Effector CD4-positive, alpha-beta T cell (primary cell): ENCODE results near the gene DSPP. TPM values are rescaled to one million over a fixed set of nuclear protein-coding genes. Genes with fewer than 3 reads are reported as not detected.
"Not testable (repeated sequence)": the region's sequence is repeated elsewhere in the genome, so short reads cannot be mapped to it uniquely, and the experiment has no call there.

Experiments
- DNase-seq: peaks from one replicate; pipeline ENCODE4 v3.0.0-alpha.2; 2020
- total RNA-seq: gene quantifications from one replicate; lab custom pipeline; 2026; lab: John Stamatoyannopoulos, UW

DSPP gene
- not detected for total RNA-seq

DNA sequence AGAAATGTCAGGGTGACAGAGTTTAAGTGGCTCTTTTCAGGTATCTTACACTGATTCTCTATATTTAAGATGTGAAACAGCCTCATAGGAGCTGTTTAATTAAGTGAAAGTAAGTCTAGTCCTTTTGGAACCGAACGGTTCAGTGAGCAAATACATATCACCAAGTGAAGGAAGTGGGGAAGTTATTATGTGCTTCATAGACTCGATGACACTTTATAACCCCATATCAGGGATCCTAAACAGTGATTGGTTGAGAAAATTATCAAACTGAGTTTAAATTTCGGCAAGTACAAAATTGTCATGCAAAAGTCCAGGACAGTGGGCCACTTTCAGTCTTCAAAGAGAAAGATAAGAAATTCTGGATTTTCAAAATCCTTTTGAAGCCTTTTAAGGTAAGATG lies at the start of gene DSPP:
TSS of gene DSPP (plus strand) at position 301 of the 400 bp plus-strand sequence. CDS start 2,380 bp downstream, outside the sequence.
- no peak for DNase-seq

- DNase-seq: peak; percentile 4
Observed at GRCh38 chr4:87559090-87559837, 49.1 kb upstream of the DSPP start.

GRCh38 chr4:87560802-87561201 lies 47.5 kb upstream of the DSPP start:
- no peak for DNase-seq

DNA sequence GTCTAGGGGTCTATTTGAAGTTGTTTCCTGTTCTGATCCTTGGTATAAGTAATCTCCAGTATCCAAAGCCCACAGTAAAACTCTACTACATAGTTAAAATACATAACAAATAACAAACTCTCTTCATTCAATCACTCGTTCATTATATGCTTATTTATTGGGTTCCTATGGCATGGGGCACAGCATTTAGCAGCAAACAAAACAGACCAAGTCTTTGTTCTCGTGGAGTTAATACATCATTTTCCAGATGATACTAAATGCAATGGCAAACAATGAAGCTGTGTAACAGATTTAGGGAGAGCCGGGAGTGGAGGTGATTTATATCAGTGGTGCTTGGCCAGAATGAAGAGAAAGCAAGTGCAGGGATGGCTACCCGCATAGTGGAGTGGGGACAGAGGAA lies 42.6 kb upstream of the DSPP start:
- no peak for DNase-seq

DNA sequence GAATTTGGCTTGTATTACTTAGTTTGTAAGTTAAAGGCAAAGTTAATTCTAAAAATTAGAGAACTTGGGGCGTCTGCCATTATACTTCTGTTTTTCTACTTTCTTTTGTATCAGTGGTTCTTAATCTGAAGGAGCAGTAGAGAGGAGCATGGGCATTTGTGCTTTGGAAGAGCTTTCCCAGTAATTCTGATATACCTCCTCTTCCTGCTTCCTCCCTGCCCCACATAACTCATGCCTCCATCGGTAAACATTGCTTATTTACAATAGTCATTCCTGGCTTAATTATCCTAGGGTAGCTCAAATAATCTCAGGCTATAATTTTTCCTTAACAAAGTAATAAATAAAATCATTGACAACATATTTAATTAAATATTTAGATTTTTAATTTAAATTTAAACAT lies 42.1 kb upstream of the DSPP start:
- DNase-seq: no peak

GRCh38 chr4:87567191-87567590 lies 41.1 kb upstream of the DSPP start:
- DNase-seq: no peak

- no peak for DNase-seq
Observed at GRCh38 chr4:87570290-87570805, 38.0 kb upstream of the DSPP start.

- not testable (repeated sequence) for DNase-seq
Observed at GRCh38 chr4:87574376-87574775, 34.0 kb upstream of the DSPP start.

DNA sequence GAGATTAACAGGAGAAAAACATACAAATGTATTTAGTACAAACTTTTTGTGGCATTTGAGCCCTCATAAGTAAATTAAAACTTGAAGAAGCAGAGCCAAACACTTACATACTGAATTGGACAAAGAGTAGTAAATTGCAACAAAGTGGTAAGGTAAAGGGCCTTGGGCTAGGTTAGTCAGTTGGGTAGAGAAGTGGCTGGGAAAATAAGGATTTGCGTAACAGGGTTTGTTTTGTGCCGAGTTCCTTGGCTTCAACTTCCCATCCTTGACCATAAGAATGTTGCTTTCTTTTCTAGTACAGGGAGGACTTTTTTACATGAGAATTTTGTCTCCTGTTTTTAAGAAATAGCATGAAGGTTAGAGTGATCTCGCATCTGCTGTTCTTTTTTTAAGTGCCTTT lies 33.3 kb upstream of the DSPP start:
- DNase-seq: no peak

- DNase-seq: no peak
Observed at GRCh38 chr4:87575408-87575807, 32.9 kb upstream of the DSPP start.

DNA sequence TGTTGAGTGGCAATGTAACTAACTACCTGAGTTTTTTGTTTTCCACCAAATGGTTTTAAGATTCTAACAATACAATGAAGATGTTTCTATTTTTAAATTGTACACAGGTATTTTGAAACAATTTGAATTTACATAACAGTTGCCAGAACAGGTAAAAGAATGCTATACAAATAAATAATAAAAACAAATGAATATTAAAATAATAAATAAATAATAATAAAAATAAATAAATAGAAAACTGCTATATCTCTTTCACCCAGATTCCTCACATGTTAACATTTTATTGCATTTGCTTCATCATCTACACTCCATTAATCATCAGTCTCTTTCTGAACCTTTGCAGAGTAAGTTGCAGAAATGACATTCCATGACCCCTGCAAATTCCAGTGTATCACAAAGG lies 32.3 kb upstream of the DSPP start:
- DNase-seq: no peak

DNA sequence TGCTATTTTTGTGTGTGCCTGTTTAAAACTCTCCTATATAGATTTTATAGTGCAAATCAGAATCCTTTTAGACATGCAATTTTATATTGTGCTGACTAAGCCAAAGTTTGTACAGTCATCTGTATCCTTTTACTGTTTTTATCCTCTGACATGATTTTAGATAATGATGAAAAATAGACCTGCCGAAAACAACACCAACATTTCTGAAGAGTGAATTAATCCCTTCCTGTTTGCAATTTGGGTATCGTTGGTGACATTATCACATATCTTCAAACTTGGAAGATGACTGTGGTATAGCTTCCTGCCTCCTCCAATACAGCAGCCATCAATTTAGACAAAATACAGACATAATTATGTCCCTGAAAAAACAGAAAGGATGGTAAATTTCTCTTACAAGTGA lies 28.9 kb upstream of the DSPP start:
- DNase-seq: no peak

DNA sequence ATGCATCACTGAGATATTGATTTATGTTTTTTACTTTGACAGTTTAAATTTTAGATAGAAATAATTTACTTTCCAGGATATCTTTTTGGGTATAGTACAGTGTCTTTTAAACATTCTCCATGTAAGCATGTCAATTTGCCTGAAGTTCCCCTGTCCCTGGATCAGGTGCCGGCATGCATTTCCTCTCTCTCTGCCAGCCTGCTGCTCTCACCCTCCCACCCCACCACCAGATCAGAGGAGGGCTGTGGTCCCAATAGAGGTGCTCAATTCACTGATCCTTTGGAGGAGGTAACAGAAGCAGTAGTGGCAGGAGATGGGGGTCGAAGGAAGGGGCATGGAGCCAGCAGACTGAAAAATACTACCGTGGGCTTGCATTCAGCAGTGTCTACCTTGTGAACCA lies 28.3 kb upstream of the DSPP start:
- DNase-seq: no peak

- no peak for DNase-seq
Observed at GRCh38 chr4:87584222-87584908, 24.0 kb upstream of the DSPP start.

DNA sequence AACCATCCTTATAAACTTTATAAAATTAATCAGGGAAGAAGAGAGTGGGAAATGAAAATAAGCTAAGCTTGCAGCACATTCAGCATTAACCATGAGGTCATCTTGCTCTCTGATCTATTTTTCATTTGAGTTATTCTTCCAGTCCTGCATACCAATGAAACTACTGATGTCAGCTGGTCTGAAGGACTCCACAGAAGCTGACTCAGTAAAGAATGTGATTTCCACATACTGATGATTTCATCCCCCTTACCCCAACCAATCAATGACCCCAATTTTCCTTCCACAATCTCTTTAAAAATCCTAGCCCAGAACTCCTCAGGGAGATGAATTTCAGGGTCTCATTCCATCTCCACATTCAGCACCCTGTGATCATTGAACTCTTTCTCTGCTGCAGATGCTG lies 18.8 kb upstream of the DSPP start:
- DNase-seq: no peak

DNA sequence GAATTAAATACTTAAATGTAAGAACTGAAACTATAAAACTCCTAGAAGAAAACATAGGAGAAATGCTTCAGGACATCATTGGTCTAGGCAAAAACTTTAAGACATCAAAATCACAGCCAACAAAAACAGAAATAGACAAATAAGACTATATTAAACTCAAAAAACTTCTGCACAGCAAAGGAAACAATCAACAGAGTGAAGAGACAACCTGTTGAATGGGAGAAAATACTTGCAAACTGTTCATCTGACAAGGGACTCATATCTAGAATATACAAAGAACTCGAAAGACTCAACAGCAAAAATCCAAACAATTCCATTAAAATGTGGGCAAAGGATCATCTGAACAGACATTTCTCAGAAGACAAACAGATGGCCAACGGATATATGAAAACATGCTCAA lies 16.2 kb upstream of the DSPP start:
- no peak for DNase-seq

GRCh38 chr4:87601361-87601760 lies 7.0 kb upstream of the DSPP start:
- DNase-seq: no peak

- DNase-seq: no peak
Observed at GRCh38 chr4:87614292-87614890, 6.1 kb downstream of the DSPP start.

DNA sequence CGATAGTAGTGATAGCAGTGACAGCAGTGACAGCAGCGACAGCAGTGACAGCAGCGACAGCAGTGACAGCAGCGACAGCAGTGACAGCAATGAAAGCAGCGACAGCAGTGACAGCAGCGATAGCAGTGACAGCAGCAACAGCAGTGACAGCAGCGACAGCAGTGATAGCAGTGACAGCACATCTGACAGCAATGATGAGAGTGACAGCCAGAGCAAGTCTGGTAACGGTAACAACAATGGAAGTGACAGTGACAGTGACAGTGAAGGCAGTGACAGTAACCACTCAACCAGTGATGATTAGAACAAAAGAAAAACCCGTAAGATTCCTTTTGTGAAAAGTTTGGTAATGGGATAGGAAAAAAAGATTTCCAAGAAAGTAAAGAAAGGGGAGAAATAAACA lies 7.9 kb downstream of the DSPP start:
- DNase-seq: no peak

- DNase-seq: no peak
Observed at GRCh38 chr4:87620086-87620485, 11.8 kb downstream of the DSPP start.

DNA sequence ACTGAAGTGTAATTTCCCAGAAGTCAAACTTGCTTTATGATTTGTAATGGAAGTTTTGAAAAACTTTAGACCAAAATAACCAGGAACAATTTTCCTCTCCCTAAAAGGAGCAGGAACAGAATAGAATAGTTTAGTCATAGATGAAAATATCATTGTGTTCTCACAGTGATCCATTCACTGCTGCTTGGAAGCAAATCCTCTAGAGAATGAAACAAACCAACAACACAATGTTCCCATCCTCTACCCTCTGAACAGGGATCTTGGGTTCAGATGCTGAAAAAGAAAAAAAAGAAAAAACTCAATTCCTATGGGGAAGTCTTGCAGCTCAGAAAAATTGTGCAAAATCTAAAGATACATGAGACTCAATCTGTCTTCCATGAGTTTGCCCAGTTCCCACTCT lies 12.2 kb downstream of the DSPP start:
- DNase-seq: no peak

DNA sequence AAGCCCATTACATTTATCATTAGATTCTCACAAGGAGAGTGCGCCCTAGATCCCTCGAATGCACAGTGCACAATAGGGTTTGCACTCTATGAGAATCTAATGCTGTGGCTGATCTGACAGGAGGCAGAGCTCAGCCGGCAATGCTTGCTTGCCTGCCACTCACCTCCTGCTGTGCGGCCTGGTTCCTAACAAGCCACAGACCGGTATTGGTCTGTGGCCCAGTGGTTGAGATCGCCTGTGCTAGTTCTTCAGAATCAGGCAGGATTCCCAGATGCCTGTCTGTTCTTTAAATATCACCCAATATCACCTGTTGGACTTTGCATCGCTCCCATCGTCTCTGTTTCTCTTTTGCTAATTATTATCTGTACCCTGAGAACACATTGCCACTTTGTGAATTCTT lies 14.0 kb downstream of the DSPP start:
- no peak for DNase-seq

- DNase-seq: no peak
Observed at GRCh38 chr4:87624698-87625097, 16.4 kb downstream of the DSPP start.

DNA sequence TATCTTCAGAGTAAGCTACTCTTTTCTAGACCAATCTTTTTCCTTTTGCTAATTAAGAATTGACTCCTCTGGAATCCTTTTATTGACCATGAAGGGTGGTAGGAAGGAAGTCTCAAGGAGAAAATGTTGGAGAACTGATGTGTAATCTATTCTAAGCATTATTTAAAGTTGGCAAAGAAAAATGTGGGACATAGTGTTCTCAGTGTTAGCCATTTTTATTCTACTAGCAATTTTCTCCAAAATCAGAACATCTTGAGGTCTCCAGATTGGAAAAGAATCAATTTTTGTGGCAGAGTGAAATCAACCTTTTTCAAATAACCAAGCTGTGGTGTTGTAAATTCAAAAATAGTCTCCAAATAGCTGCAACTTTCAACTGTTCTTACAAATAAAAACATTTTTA lies 23.3 kb downstream of the DSPP start:
- no peak for DNase-seq
